ENCODE measurements around the gene EIF3D. TPM values are rescaled to one million over a fixed set of nuclear protein-coding genes. Genes with fewer than 3 reads are reported as not detected.

EIF3D gene
- total and polyA plus RNA-seq, 2 experiments from 2014 or later = 148 to 381 TPM

DNA sequence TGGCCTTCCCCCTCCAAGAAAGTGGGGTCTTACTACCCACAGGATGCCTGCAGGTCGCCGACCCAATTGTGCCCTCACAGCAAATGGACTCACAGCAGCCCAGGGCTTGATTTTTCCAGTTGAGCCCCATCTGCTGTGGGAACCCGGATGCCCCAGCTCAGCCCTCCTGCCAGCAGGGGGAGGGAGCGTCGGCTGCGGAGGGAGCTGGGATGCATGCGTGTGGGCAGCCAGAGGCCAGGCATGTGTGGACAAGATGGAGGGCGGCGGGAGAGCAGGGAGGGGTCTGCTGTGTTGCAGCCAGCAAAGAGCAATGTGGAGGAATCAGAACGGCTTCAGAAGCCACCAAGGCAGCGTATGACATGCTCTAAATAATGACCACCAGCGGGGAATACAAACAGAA is 41.0 kb upstream of the EIF3D start:
- no peaks in the 10 kb centered on the region for H3K4me1 ChIP-seq (ENCODE audit: insufficient read depth)
- no peaks in the 10 kb centered on the region for H3K9me2 ChIP-seq (ENCODE audit: insufficient read depth)
- peak overlapping the region; percentile 93 for H2AFZ ChIP-seq
- ATAC-seq (peak; percentile 96), DNase-seq (ENCODE audit: low spot score) (peak; percentile 86)
- no peak overlapping the region for H3K4me2 ChIP-seq
- H3K36me3 Mint-ChIP-seq (ENCODE audit: low read depth) = no peaks in the 10 kb centered on the region
- H3F3A ChIP-seq (replicated peaks; ENCODE audit: low read depth) = no peaks in the 10 kb centered on the region
- no peak overlapping the region for H3K27ac ChIP-seq (ENCODE audit: low read depth)
- H3K4me1 Mint-ChIP-seq = peaks cover 7% of the 10 kb centered on the region; the same call in 2 of the 3 replicates
- H3K9me3 Mint-ChIP-seq = no peaks in the 10 kb centered on the region
- H3K4me3 ChIP-seq = no peak overlapping the region
- H3K27me3 Mint-ChIP-seq (ENCODE audit: insufficient read depth, low read depth, poor library complexity) = peaks cover 14% of the 10 kb centered on the region
- TF ChIP-seq CREB1 (CRISPR knock-in tag; IDR thresholded peaks at IDR 0.05; ENCODE audit: low read depth) (no peak), CTCF (conservative IDR thresholded peaks at IDR 0.05; ENCODE audit: low read depth in 2 of 2) (peak; percentile 56 to 69), NANOG (IDR thresholded peaks at IDR 0.05; ENCODE audit: borderline replicate concordance) (no peak)
- H3K36me3 ChIP-seq (ENCODE audit: insufficient read depth) = no peaks in the 10 kb centered on the region
- H3K27ac Mint-ChIP-seq = peak overlapping the region; percentile 7; the same call in 1 of the 2 replicates
- H4K20me1 ChIP-seq (replicated peaks; ENCODE audit: insufficient read depth) = no peaks in the 10 kb centered on the region
- no peaks in the 10 kb centered on the region for H3K27me3 ChIP-seq (ENCODE audit: insufficient read depth)
- no peak overlapping the region for H3K4me3 Mint-ChIP-seq
- no peaks in the 10 kb centered on the region for H3K79me2 ChIP-seq (replicated peaks; ENCODE audit: insufficient read depth)

GRCh38 chr22:36568846-36569245 is 39.9 kb upstream of the EIF3D start:
- Histone ChIP-seq H3F3A (replicated peaks; ENCODE audit: low read depth) (no peaks in the 10 kb centered on the region), H3K4me3 (no peak overlapping the region), H4K20me1 (replicated peaks; ENCODE audit: insufficient read depth) (no peaks in the 10 kb centered on the region), H3K36me3 (ENCODE audit: insufficient read depth) (no peaks in the 10 kb centered on the region), H3K27me3 (ENCODE audit: insufficient read depth) (no peaks in the 10 kb centered on the region), H3K79me2 (replicated peaks; ENCODE audit: insufficient read depth) (no peaks in the 10 kb centered on the region), H3K4me2 (no peak overlapping the region), H2AFZ (no peak overlapping the region), H3K9me2 (ENCODE audit: insufficient read depth) (no peaks in the 10 kb centered on the region), H3K27ac (ENCODE audit: low read depth) (no peak overlapping the region), H3K4me1 (ENCODE audit: insufficient read depth) (no peaks in the 10 kb centered on the region; the same call in 1 of the 2 replicates)
- H3K36me3 Mint-ChIP-seq (ENCODE audit: low read depth) = no peaks in the 10 kb centered on the region
- H3K4me3 Mint-ChIP-seq = no peak overlapping the region
- peaks cover 11% of the 10 kb centered on the region for H3K27me3 Mint-ChIP-seq (ENCODE audit: insufficient read depth, low read depth, poor library complexity)
- H3K27ac Mint-ChIP-seq = no peak overlapping the region
- H3K9me3 Mint-ChIP-seq = no peaks in the 10 kb centered on the region
- DNase-seq (ENCODE audit: low spot score) = no peak
- H3K4me1 Mint-ChIP-seq = peaks cover 9% of the 10 kb centered on the region
- no peak for ATAC-seq
- TF ChIP-seq, protein P1, sequence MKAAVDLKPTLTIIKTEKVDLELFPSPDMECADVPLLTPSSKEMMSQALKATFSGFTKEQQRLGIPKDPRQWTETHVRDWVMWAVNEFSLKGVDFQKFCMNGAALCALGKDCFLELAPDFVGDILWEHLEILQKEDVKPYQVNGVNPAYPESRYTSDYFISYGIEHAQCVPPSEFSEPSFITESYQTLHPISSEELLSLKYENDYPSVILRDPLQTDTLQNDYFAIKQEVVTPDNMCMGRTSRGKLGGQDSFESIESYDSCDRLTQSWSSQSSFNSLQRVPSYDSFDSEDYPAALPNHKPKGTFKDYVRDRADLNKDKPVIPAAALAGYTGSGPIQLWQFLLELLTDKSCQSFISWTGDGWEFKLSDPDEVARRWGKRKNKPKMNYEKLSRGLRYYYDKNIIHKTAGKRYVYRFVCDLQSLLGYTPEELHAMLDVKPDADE (IDR thresholded peaks at IDR 0.05) = no peak
- no peak for TF ChIP-seq ZNF114 (CRISPR knock-in tag; IDR thresholded peaks at IDR 0.05)
- TF ChIP-seq JUNB (IDR thresholded peaks at IDR 0.05; ENCODE audit: unreplicated experiment) = no peak
- no peak for TF ChIP-seq REST (IDR thresholded peaks at IDR 0.05; ENCODE audit: unreplicated experiment)
- no peak for TF ChIP-seq CREB1 (CRISPR knock-in tag; IDR thresholded peaks at IDR 0.05; ENCODE audit: low read depth)
- no peak for TF ChIP-seq CTCF (conservative IDR thresholded peaks at IDR 0.05; ENCODE audit: low read depth in 2 of 2)

All from GM23338 (cell line).